DND-41 (cell line): ENCODE data around the gene ZNF19.
A peak's percentile ranks its signal among the peaks of the same experiment; 100 is the strongest.

Experiments used
- ATAC-seq: fragments of 200-7000 bp; cut with Tn5 transposase; 3 replicates; pipeline ENCODE4 v1.9.1; 2021; ENCODE audit warnings: low read depth; ENCODE audit not compliant: insufficient read depth
- DNase-seq: peaks from one replicate; pipeline ENCODE4 v3.0.0-alpha.2; 2020
- H2AFZ ChIP-seq: 2 replicates; pipeline ENCODE4 v1.6.0; 2012; ENCODE audit warnings: low read depth, low read length
- H3K27ac ChIP-seq: 2 replicates; pipeline ENCODE4 v1.5.1; 2012; ENCODE audit warnings: low read length, inconsistent platforms
- H3K27me3 ChIP-seq: fragments of 200-600 bp; sonication (generic); 2 replicates; pipeline ENCODE4 v1.6.0; 2012; ENCODE audit warnings: low read length, mild to moderate bottlenecking, inconsistent platforms; ENCODE audit not compliant: insufficient read depth, poor library complexity
- H3K36me3 ChIP-seq: 2 replicates; pipeline ENCODE4 v1.5.1; 2012; ENCODE audit warnings: low read length, inconsistent platforms; ENCODE audit not compliant: insufficient read depth
- H3K4me1 ChIP-seq: 2 replicates; pipeline ENCODE4 v1.5.1; 2012; ENCODE audit warnings: mild to moderate bottlenecking, low read length; ENCODE audit not compliant: insufficient read depth
- H3K4me2 ChIP-seq: 2 replicates; pipeline ENCODE4 v1.6.0; 2012; ENCODE audit warnings: mild to moderate bottlenecking, moderate library complexity, low read length, inconsistent platforms; ENCODE audit not compliant: insufficient read depth
- H3K4me3 ChIP-seq, 2 experiments: fragments of 200-600 bp in 1 of 2; shearing (Covaris generic) in 1 of 2; 2 replicates each; pipeline ENCODE4 v1.5.1; 2012 to 2016; ENCODE audit warnings: inconsistent platforms in 2 of 2, low read length in 2 of 2, mild to moderate bottlenecking in 2 of 2, low read depth in 1 of 2, moderate library complexity in 1 of 2
- H3K79me2 ChIP-seq: 2 replicates; pipeline ENCODE4 v1.6.0; 2012; ENCODE audit warnings: low read length, inconsistent platforms; ENCODE audit not compliant: insufficient read depth
- H3K9ac ChIP-seq: 2 replicates; pipeline ENCODE4 v1.6.0; 2012; ENCODE audit warnings: low read depth, mild to moderate bottlenecking, inconsistent platforms, low read length, moderate library complexity
- H3K9me3 ChIP-seq: 2 replicates; pipeline ENCODE4 v1.5.1; 2012; ENCODE audit warnings: low read length, moderate library complexity, mild to moderate bottlenecking, inconsistent platforms; ENCODE audit not compliant: insufficient read depth, severe bottlenecking
- H4K20me1 ChIP-seq: 2 replicates; pipeline ENCODE4 v1.6.0; 2012; ENCODE audit warnings: low read length; ENCODE audit not compliant: insufficient read depth
- EZH2 ChIP-seq: IDR thresholded peaks from 3 replicates; pipeline ENCODE4 v1.6.1; 2012; ENCODE audit warnings: borderline replicate concordance, low read depth, mild to moderate bottlenecking, moderate library complexity, low read length, inconsistent platforms; ENCODE audit not compliant: severe bottlenecking
- TF ChIP-seq, protein P1 (sequence below): IDR thresholded peaks from 2 replicates; pipeline ENCODE4 v1.5.1; 2012; ENCODE audit warnings: borderline replicate concordance, low read length, moderate library complexity, mild to moderate bottlenecking; ENCODE audit not compliant: poor library complexity, severe bottlenecking; ENCODE audit errors: extremely low read depth

The ZNF19 gene

DNA sequence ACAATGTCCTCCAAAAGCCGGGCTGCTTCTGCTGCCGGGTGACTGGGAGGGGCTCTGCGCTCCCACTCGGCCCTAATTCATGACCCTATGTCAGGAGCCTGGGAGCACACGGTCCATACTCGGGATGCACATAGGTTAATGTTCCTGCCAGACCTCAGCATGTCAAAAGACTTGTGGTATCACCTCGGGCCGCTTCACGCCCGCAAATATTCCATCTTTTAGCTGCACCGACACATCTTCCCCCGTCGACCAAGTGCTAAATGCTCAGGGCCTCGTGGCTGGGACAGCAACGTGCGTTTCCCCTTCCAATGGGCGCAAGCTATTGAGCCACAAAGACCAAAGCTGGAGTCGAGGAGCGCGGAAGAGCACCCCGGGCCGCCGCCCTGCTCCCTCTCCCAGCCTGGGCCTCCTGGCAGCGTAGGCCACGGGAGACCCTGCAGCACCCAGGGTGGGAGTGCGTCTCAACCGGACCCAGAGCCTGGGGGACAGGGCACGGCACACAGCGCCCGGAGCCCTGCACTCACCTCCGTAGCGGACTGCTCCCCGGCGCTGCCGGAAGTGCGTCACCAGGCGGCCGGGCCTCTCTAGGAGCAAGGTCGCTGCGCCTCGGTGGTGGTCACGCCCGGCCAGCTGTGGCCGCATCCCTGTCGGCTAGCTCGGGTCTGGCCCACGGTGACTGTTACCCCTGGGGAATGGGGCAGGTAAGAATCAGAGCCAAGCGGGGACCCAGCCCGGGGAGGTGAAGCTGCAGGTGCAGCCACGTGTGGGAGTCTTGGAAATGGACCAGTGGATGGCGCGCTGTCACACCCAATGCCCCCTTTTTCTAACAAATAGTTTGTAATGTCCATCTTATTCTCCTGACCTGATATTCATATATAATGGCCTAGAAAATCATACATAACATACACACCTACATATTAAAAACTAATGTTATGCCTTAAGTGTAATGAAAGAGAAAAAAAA is 27.2 kb downstream of the ZNF19 start, which contains the start of gene ZNF23:
TSS of gene ZNF23 (minus strand) at position 562 of the 963 bp plus-strand sequence. CDS start 5,451 bp downstream, outside the sequence.
- peak within 1 kb of the TSS; percentile 84 for H3K9ac ChIP-seq
- H3K4me1 ChIP-seq: peaks cover 26% of the 10 kb centered on the region
- DNase-seq (peak; percentile 75), ATAC-seq (peak; percentile 99)
- H3K27ac ChIP-seq: peak within 1 kb of the TSS; percentile 77
- H4K20me1 ChIP-seq: peaks cover 6% of the 10 kb centered on the region; the same call in 1 of the 2 replicates
- peak within 1 kb of the TSS; percentile 94 to 99 for H3K4me3 ChIP-seq
- H3K36me3 ChIP-seq: peaks cover 5% of the 10 kb centered on the region; the same call in 1 of the 2 replicates
- peaks cover 18% of the 10 kb centered on the region for H3K79me2 ChIP-seq
- peak within 1 kb of the TSS; percentile 99 for H2AFZ ChIP-seq
- no peaks in the 10 kb centered on the region for H3K9me3 ChIP-seq
- H3K27me3 ChIP-seq: no peaks in the 10 kb centered on the region
- H3K4me2 ChIP-seq: peak within 1 kb of the TSS; percentile 74
- TF ChIP-seq, protein P1, sequence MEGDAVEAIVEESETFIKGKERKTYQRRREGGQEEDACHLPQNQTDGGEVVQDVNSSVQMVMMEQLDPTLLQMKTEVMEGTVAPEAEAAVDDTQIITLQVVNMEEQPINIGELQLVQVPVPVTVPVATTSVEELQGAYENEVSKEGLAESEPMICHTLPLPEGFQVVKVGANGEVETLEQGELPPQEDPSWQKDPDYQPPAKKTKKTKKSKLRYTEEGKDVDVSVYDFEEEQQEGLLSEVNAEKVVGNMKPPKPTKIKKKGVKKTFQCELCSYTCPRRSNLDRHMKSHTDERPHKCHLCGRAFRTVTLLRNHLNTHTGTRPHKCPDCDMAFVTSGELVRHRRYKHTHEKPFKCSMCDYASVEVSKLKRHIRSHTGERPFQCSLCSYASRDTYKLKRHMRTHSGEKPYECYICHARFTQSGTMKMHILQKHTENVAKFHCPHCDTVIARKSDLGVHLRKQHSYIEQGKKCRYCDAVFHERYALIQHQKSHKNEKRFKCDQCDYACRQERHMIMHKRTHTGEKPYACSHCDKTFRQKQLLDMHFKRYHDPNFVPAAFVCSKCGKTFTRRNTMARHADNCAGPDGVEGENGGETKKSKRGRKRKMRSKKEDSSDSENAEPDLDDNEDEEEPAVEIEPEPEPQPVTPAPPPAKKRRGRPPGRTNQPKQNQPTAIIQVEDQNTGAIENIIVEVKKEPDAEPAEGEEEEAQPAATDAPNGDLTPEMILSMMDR: peak; percentile 58
- TF ChIP-seq EZH2: no peak

DNA sequence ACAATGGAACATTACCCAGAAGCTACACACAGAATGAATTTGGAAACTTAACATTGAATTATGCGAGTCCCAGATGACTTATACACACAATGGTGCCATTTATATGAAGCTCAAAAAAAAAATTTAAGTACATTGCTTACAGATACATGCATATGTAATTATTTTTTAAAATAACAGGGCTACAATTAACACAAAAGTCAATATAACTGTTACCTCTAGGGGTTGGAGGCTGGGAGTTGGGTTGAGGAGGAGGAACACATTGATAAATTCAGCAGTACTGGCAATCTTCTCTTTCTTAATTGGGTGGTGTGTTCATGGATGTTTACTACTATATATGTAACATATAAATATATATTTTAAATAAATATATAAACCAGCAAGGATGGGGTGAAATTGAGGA is 28.2 kb downstream of the ZNF19 start:
- H3K27me3 ChIP-seq: no peaks in the 10 kb centered on the region
- peak overlapping the region; percentile 84 for H3K9ac ChIP-seq
- H3K27ac ChIP-seq: no peak overlapping the region
- peaks cover 18% of the 10 kb centered on the region for H3K79me2 ChIP-seq
- H4K20me1 ChIP-seq: peaks cover 6% of the 10 kb centered on the region; the same call in 1 of the 2 replicates
- H3K9me3 ChIP-seq: no peaks in the 10 kb centered on the region
- ATAC-seq (no peak), DNase-seq (no peak)
- peak overlapping the region in 1 of 2 experiments; percentile 99; a peak in 3 of 4 replicates for H3K4me3 ChIP-seq
- H2AFZ ChIP-seq: no peak overlapping the region; the same call in 1 of the 2 replicates
- H3K4me1 ChIP-seq: peaks cover 26% of the 10 kb centered on the region
- TF ChIP-seq EZH2: no peak
- TF ChIP-seq, protein P1: no peak
- H3K4me2 ChIP-seq: peak overlapping the region; percentile 74
- peaks cover 8% of the 10 kb centered on the region; the same call in 1 of the 2 replicates for H3K36me3 ChIP-seq

DNA sequence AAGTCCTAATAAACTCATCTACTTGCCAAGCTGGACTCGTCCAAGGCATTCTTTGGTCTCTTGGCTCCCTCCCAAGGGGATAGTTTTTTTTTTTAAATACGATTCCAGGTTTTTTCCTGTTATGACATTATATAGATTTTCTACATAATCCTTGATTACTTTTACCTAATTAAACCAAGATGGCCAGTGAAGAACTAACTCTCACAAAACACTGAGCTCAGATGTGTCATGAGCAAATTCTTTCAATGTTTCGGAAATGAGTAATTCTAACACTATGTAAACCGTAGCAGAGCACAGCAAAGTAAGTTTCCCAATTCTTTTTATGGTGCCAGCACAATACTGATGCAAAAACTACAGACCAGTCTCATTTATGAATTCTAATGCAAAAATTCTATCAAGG is 28.9 kb downstream of the ZNF19 start:
- H3K27ac ChIP-seq: no peak overlapping the region
- peaks cover 6% of the 10 kb centered on the region; the same call in 1 of the 2 replicates for H4K20me1 ChIP-seq
- TF ChIP-seq, protein P1: no peak
- no peak for TF ChIP-seq EZH2
- H3K9ac ChIP-seq: no peak overlapping the region
- H3K36me3 ChIP-seq: peaks cover 8% of the 10 kb centered on the region; the same call in 1 of the 2 replicates
- no peaks in the 10 kb centered on the region for H3K9me3 ChIP-seq
- ATAC-seq (no peak), DNase-seq (no peak)
- H3K4me1 ChIP-seq: peaks cover 26% of the 10 kb centered on the region
- H3K4me2 ChIP-seq: peak overlapping the region; percentile 74; the same call in 1 of the 2 replicates
- no peaks in the 10 kb centered on the region for H3K27me3 ChIP-seq
- peaks cover 18% of the 10 kb centered on the region for H3K79me2 ChIP-seq
- H2AFZ ChIP-seq: no peak overlapping the region
- no peak overlapping the region for H3K4me3 ChIP-seq
